ENCODE measurements around the gene NFATC1. TPM values are rescaled to one million over a fixed set of nuclear protein-coding genes. Genes with fewer than 3 reads are reported as not detected.

Gene NFATC1
- total RNA-seq, 2 donors from 2014 or later: 1.6 to 4.3 TPM

DNA sequence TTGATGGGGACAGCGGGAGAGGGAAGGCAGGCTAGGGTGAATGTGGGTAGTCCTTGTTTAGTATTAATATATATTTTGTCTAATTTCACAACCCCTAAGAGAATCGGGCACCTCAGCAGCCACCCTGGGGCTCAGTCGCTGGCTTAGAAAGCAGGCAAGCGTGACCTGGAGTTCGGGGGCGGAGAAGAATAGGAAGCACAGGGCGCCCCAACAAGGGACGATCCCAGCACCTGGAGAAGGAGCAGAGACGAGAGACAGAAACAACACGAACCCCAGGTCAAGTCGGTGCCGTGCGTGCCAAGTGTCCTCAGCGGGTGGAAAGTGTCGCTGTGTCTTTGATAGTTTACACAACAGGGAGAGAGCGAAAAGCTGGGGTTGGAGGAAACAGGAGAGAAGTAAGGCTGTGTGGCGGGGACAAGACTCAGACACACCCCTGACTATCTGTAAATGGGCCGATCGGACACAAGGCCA lies 95.4 kb downstream of the NFATC1 start:
- no peaks in the 10 kb centered on the region for H3K4me1 ChIP-seq
- DNase-seq: no peak
- H3K36me3 ChIP-seq: no peaks in the 10 kb centered on the region
- TF ChIP-seq, protein P1, sequence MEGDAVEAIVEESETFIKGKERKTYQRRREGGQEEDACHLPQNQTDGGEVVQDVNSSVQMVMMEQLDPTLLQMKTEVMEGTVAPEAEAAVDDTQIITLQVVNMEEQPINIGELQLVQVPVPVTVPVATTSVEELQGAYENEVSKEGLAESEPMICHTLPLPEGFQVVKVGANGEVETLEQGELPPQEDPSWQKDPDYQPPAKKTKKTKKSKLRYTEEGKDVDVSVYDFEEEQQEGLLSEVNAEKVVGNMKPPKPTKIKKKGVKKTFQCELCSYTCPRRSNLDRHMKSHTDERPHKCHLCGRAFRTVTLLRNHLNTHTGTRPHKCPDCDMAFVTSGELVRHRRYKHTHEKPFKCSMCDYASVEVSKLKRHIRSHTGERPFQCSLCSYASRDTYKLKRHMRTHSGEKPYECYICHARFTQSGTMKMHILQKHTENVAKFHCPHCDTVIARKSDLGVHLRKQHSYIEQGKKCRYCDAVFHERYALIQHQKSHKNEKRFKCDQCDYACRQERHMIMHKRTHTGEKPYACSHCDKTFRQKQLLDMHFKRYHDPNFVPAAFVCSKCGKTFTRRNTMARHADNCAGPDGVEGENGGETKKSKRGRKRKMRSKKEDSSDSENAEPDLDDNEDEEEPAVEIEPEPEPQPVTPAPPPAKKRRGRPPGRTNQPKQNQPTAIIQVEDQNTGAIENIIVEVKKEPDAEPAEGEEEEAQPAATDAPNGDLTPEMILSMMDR (IDR thresholded peaks at IDR 0.05): no peak
- H3K27ac ChIP-seq: no peak overlapping the region
- H3K4me3 ChIP-seq: no peak overlapping the region
- H3K9me3 ChIP-seq: no peaks in the 10 kb centered on the region
- no peak overlapping the region for H3K9ac ChIP-seq (ENCODE audit: low read depth in 2 of 2, low read length in 2 of 2)
- intact Hi-C loops (cut with DNase I): no loop called here
- no peaks in the 10 kb centered on the region for H3K27me3 ChIP-seq

DNA sequence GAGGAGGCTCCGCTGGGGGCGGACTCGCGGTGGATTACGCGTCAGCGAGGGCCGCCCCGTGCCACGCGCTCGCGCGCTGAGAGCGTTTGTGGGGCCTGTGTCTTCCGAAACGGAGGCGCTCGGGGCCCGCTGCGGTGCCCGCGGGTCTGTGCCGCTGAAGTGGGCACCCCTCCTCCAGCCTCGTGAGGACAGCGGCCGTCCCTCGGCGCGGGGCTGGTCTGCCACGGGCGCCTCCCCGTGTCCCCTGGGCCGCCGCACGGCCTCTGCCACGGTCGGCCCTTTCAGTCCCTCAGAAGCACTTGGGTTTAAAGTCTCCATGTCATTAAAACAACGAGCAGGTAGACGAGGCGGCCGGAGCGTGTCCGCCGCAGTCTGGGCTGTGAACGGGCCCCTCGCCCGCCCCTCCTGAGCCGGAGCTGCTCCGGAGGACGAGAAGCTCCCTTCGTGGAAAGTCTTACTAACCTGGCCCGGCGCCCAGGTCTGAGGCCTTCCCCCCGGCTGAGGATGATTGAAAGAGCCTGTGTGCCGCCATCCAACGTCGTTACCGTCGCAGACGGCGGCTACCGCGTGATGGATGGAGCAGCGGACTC lies 97.6 kb downstream of the NFATC1 start:
- no peak for DNase-seq

DNA sequence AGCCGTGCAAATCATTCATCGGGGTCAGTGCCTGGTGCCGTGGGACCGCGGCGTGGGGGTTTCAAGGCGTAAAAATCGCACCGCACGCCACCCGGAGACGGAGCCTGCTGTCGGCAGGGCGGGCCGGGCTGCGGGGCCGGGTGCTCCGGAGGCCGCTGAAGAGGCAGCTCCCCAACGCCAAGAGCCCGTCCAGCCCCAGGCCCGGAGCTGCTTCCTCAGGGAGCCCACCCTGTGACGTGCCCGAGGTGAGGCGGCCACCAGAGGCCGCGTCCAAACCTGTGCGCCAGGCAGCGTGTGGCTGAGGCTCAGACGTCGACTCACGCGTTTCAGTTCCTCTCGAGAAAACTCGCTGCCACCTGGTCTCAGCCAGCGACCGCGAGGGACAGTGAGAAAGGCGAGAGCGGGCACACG lies 98.1 kb downstream of the NFATC1 start:
- H3K27me3 ChIP-seq: no peaks in the 10 kb centered on the region
- no peak for DNase-seq
- intact Hi-C loops (cut with DNase I): no loop called here

More for the DNA sequence above, 97.6 kb downstream of the NFATC1 start:
- H3K36me3 ChIP-seq: no peaks in the 10 kb centered on the region
- no peaks in the 10 kb centered on the region for H3K27me3 ChIP-seq
- TF ChIP-seq, protein P1 (IDR thresholded peaks at IDR 0.05): no peak
- intact Hi-C loops (cut with DNase I): no loop called here
- no peaks in the 10 kb centered on the region for H3K9me3 ChIP-seq
- H3K9ac ChIP-seq (ENCODE audit: low read depth in 2 of 2, low read length in 2 of 2): no peak overlapping the region
- no peak overlapping the region for H3K4me3 ChIP-seq
- no peaks in the 10 kb centered on the region for H3K4me1 ChIP-seq
- H3K27ac ChIP-seq: no peak overlapping the region

DNA sequence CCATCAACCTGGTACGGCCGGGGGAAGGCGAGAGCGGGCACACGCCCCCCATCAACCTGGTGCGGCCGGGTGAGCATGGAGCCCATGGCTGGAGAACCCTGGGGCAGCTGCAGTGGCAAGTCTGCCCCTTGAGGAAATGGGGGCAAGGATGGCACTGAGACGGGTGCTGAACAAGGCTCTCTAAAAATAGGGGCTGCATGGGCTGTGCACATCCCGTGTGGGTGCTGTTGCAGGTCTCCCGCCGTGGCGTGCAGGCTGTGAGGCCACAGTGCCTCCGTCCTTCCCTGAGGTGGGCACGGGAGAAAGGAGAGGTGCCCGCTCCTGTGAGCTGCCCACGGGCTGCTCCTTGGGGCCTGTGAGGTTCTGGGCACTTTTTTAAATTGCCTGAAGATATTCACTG lies 99.2 kb downstream of the NFATC1 start:
- DNase-seq: no peak
- no peaks in the 10 kb centered on the region for H3K36me3 ChIP-seq

More for the DNA sequence above, 98.1 kb downstream of the NFATC1 start:
- H3K36me3 ChIP-seq: no peaks in the 10 kb centered on the region
- no peaks in the 10 kb centered on the region for H3K4me1 ChIP-seq
- H3K9ac ChIP-seq (ENCODE audit: low read depth in 2 of 2, low read length in 2 of 2): no peak overlapping the region
- H3K9me3 ChIP-seq: no peaks in the 10 kb centered on the region
- TF ChIP-seq, protein P1 (IDR thresholded peaks at IDR 0.05): no peak
- no peak overlapping the region for H3K27ac ChIP-seq
- H3K4me3 ChIP-seq: no peak overlapping the region

DNA sequence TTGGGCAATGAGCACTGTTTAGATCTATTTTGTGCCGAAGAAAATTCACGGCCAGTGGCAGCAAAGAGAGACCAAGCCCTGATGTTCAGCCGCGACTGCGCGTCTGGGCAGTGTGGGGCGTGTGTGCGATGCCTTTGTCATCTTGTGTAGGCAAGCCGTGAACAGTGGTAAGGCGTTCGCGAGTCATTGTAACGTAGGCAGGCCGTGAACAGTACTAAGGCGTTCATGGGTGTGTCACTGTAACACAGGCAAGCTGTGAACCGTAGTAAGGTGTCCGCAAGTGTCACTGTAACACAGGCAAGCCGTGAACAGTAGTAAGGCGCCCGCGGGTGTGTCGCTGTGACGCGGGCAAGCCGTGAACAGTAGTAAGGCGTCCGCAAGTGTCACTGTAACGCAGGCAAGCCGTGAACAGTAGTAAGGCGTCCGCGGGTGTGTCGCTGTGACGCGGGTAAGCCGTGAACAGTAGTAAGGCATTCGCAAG lies 99.9 kb downstream of the NFATC1 start:
- intact Hi-C loops (cut with DNase I): no loop called here
- DNase-seq: no peak
- H3K9me3 ChIP-seq: no peaks in the 10 kb centered on the region

More for the DNA sequence above, 99.2 kb downstream of the NFATC1 start:
- Histone ChIP-seq H3K4me1 (no peaks in the 10 kb centered on the region), H3K4me3 (no peak overlapping the region), H3K9me3 (no peaks in the 10 kb centered on the region), H3K9ac (ENCODE audit: low read depth in 2 of 2, low read length in 2 of 2) (no peak overlapping the region), H3K27ac (no peak overlapping the region), H3K27me3 (no peaks in the 10 kb centered on the region)
- intact Hi-C loops (cut with DNase I): no loop called here
- TF ChIP-seq, protein P1 (IDR thresholded peaks at IDR 0.05): no peak

More for the DNA sequence above, 99.9 kb downstream of the NFATC1 start:
- H3K36me3 ChIP-seq: no peaks in the 10 kb centered on the region
- TF ChIP-seq, protein P1 (IDR thresholded peaks at IDR 0.05): no peak
- no peak overlapping the region for H3K4me3 ChIP-seq
- no peak overlapping the region for H3K9ac ChIP-seq (ENCODE audit: low read depth in 2 of 2, low read length in 2 of 2)
- H3K4me1 ChIP-seq: no peaks in the 10 kb centered on the region
- H3K27ac ChIP-seq: no peak overlapping the region
- no peaks in the 10 kb centered on the region for H3K27me3 ChIP-seq
